Measurements from ENCODE around the gene SLC8A1. TPM values are rescaled to one million over a fixed set of nuclear protein-coding genes. Genes with fewer than 3 reads are reported as not detected.

The SLC8A1 gene
- total RNA-seq, 4 donors from 2014 or later = 1.3 to 3.8 (median 2.4) TPM

GRCh38 chr2:40168546-40168945, 283.3 kb downstream of the SLC8A1 start:
- Histone ChIP-seq H3K36me3 (no peaks in the 10 kb centered on the region), H3K27ac (no peak overlapping the region), H3K9me3 (no peaks in the 10 kb centered on the region), H3K4me1 (no peaks in the 10 kb centered on the region), H3K4me3 (no peak overlapping the region), H3K27me3 (no peaks in the 10 kb centered on the region)
- TF ChIP-seq CTCF (IDR thresholded peaks at IDR 0.05 in 4 of 5, conservative IDR thresholded peaks at IDR 0.05 in 1 of 5) = no peak
- TF ChIP-seq POLR2A (IDR thresholded peaks at IDR 0.05) = no peak
- DNase-seq (no peak), ATAC-seq (no peak)
- in situ Hi-C loops (cut with MboI; ENCODE audit: low sequenced_read_pairs in 4 of 4) (no loop called here), intact Hi-C loops (cut with DNase I; ENCODE audit: low total_unique reads) (no loop called here)

GRCh38 chr2:40168032-40168431, 283.9 kb downstream of the SLC8A1 start:
- ATAC-seq (no peak), DNase-seq (no peak)
- Histone ChIP-seq H3K4me1 (no peaks in the 10 kb centered on the region), H3K4me3 (no peak overlapping the region), H3K27me3 (no peaks in the 10 kb centered on the region), H3K36me3 (no peaks in the 10 kb centered on the region), H3K27ac (no peak overlapping the region), H3K9me3 (no peaks in the 10 kb centered on the region)
- TF ChIP-seq CTCF (IDR thresholded peaks at IDR 0.05 in 4 of 5, conservative IDR thresholded peaks at IDR 0.05 in 1 of 5) = no peak
- intact Hi-C loops (cut with DNase I; ENCODE audit: low total_unique reads) = no loop called here
- in situ Hi-C loops (cut with MboI; ENCODE audit: low sequenced_read_pairs in 4 of 4) = no loop called here

GRCh38 chr2:40166006-40166405, 285.9 kb downstream of the SLC8A1 start:
- in situ Hi-C loops (cut with MboI; ENCODE audit: low sequenced_read_pairs in 4 of 4) = no loop called here
- H3K27me3 ChIP-seq = no peaks in the 10 kb centered on the region
- H3K4me1 ChIP-seq = no peaks in the 10 kb centered on the region
- H3K27ac ChIP-seq = no peak overlapping the region
- H3K4me3 ChIP-seq = no peak overlapping the region
- ATAC-seq = no peak
- no peak for DNase-seq
- no peak for TF ChIP-seq POLR2A (IDR thresholded peaks at IDR 0.05)
- TF ChIP-seq CTCF (IDR thresholded peaks at IDR 0.05 in 4 of 5, conservative IDR thresholded peaks at IDR 0.05 in 1 of 5) = no peak
- H3K36me3 ChIP-seq = no peaks in the 10 kb centered on the region
- intact Hi-C loops (cut with DNase I; ENCODE audit: low total_unique reads) = no loop called here
- no peaks in the 10 kb centered on the region for H3K9me3 ChIP-seq

GRCh38 chr2:40165509-40165844, 286.4 kb downstream of the SLC8A1 start:
- Histone ChIP-seq H3K4me1 (no peaks in the 10 kb centered on the region), H3K36me3 (no peaks in the 10 kb centered on the region), H3K27me3 (no peaks in the 10 kb centered on the region), H3K4me3 (no peak overlapping the region), H3K9me3 (no peaks in the 10 kb centered on the region), H3K27ac (peak overlapping the region in 1 of 4 donors; percentile 9)
- DNase-seq (no peak), ATAC-seq (peak in 1 of 2 donors; percentile 33)
- in situ Hi-C loops (cut with MboI; ENCODE audit: low sequenced_read_pairs in 4 of 4) = no loop called here
- TF ChIP-seq POLR2A (IDR thresholded peaks at IDR 0.05) (no peak), CTCF (IDR thresholded peaks at IDR 0.05 in 4 of 5, conservative IDR thresholded peaks at IDR 0.05 in 1 of 5) (no peak)
- intact Hi-C loops (cut with DNase I; ENCODE audit: low total_unique reads) = no loop called here

GRCh38 chr2:40164736-40165508, 287.0 kb downstream of the SLC8A1 start:
- H3K36me3 ChIP-seq = no peaks in the 10 kb centered on the region
- intact Hi-C loops (cut with DNase I; ENCODE audit: low total_unique reads) (no loop called here), in situ Hi-C loops (cut with MboI; ENCODE audit: low sequenced_read_pairs in 4 of 4) (no loop called here)
- H3K4me3 ChIP-seq = no peak overlapping the region
- DNase-seq (peak in 1 of 2 donors; percentile 13), ATAC-seq (peak; percentile 41 to 52)
- no peaks in the 10 kb centered on the region for H3K9me3 ChIP-seq
- peak overlapping the region in 2 of 4 donors; percentile 9 to 28 for H3K27ac ChIP-seq
- H3K4me1 ChIP-seq = no peaks in the 10 kb centered on the region
- no peaks in the 10 kb centered on the region for H3K27me3 ChIP-seq
- no peak for TF ChIP-seq CTCF (IDR thresholded peaks at IDR 0.05 in 4 of 5, conservative IDR thresholded peaks at IDR 0.05 in 1 of 5)
- TF ChIP-seq POLR2A (IDR thresholded peaks at IDR 0.05) = no peak
